Measurements from ENCODE around the gene COPS7A. TPM values are rescaled to one million over a fixed set of nuclear protein-coding genes. Genes with fewer than 3 reads are reported as not detected.
A peak's percentile ranks its signal among the peaks of the same experiment; 100 is the strongest.

The COPS7A gene
- total RNA-seq, 1 donor from 2014 or later = 35.4 TPM

- intact Hi-C loops (cut with DNase I) = no loop called here
- Histone ChIP-seq H3K36me3 (no peaks in the 10 kb centered on the region), H3K4me1 (no peaks in the 10 kb centered on the region), H3K27ac (no peak overlapping the region), H3K4me3 (no peak overlapping the region), H3K27me3 (no peaks in the 10 kb centered on the region), H3K9me3 (no peaks in the 10 kb centered on the region)
- no peak for DNase-seq (ENCODE audit: extremely low spot score in 2 of 2)
- TF ChIP-seq CTCF (IDR thresholded peaks at IDR 0.05) (no peak), POLR2AphosphoS5 (IDR thresholded peaks at IDR 0.05; ENCODE audit: insufficient read depth in 1 of 2, low read depth in 1 of 2) (no peak), POLR2A (IDR thresholded peaks at IDR 0.05) (no peak)
Measured at GRCh38 chr12:6716874-6717437, 6.9 kb upstream of the COPS7A start.

DNA sequence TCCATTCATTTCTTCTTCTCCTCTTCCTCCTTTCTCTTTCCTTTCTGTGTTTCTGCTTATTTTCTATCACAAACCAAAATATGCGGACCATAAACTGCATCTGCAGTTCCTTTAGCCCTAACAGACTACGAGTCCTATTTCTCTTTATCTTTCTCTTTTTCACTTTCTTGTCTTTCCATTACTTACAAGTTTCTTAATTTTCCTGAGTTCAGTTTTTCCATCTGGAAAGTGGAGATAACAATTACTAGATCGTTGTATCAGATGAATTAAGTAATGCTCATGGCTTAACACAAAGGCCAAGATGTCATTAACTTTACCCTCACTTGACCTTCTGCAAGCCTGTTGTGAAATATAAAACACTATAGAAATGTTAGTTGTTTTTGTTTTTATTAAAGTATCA is 983 bp upstream of the COPS7A start:
- Histone ChIP-seq H3K4me3 (no peak overlapping the region), H3K4me1 (peaks cover 10% of the 10 kb centered on the region), H3K27ac (no peak overlapping the region), H3K27me3 (no peaks in the 10 kb centered on the region), H3K36me3 (no peaks in the 10 kb centered on the region), H3K9me3 (no peaks in the 10 kb centered on the region)
- no peak for DNase-seq (ENCODE audit: extremely low spot score in 2 of 2)
- intact Hi-C loops (cut with DNase I) = no loop called here
- TF ChIP-seq POLR2AphosphoS5 (IDR thresholded peaks at IDR 0.05; ENCODE audit: insufficient read depth in 1 of 2, low read depth in 1 of 2) (no peak), POLR2A (IDR thresholded peaks at IDR 0.05) (no peak), CTCF (IDR thresholded peaks at IDR 0.05) (no peak)

DNA sequence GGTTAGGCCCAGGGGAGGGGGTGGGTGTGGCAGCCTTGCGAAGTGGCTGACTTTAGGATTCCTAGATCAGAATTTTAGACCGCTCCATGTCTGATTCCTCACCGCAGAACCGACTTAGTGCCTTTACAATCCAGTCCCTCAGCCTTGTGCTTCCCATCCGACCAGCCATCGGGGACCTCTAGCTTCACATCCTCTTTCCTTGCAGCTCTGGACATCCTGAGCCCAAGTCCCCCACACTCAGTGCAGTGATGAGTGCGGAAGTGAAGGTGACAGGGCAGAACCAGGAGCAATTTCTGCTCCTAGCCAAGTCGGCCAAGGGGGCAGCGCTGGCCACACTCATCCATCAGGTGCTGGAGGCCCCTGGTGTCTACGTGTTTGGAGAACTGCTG is 557 bp downstream of the COPS7A start:
- peak overlapping the region; percentile 61 to 65 for H3K4me3 ChIP-seq
- H3K27me3 ChIP-seq = no peaks in the 10 kb centered on the region
- H3K36me3 ChIP-seq = peaks cover 0 to 15% of the 10 kb centered on the region in 2 donors
- TF ChIP-seq POLR2A (IDR thresholded peaks at IDR 0.05) = no peak
- no peak for TF ChIP-seq CTCF (IDR thresholded peaks at IDR 0.05)
- no peak for TF ChIP-seq POLR2AphosphoS5 (IDR thresholded peaks at IDR 0.05; ENCODE audit: insufficient read depth in 1 of 2, low read depth in 1 of 2)
- H3K4me1 ChIP-seq = peaks cover 10% of the 10 kb centered on the region
- intact Hi-C loops (cut with DNase I) = loop anchor here (2.0 kb wide), 1 partner anchor 36 kb away; the partner anchor contains the start of gene ZNF384
- H3K27ac ChIP-seq = peak overlapping the region; percentile 77
- DNase-seq (ENCODE audit: extremely low spot score in 2 of 2) = no peak
- no peaks in the 10 kb centered on the region for H3K9me3 ChIP-seq

DNA sequence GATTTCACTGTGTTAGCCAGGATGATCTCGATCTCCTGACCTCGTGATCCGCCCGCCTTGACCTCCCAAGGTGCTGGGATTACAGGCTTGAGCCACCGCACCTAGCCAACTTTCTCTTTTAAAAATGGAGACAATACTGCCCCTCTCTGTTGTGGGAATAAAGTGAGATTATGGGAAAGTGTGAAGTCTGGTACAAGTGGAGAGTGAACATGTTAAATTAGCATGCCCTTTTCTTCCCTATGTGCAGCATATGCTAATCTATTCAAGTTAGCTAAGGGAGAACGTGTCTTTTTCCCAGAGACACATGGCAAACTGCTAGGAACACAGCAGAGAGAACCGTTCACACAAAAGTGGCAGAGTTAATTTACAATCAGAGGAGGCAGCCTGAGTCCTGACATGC is 1.5 kb downstream of the COPS7A start:
- no peak for DNase-seq (ENCODE audit: extremely low spot score in 2 of 2)
- Histone ChIP-seq H3K4me1 (peaks cover 10% of the 10 kb centered on the region), H3K27ac (no peak overlapping the region), H3K36me3 (peaks cover 0 to 25% of the 10 kb centered on the region in 2 donors), H3K9me3 (no peaks in the 10 kb centered on the region), H3K4me3 (no peak overlapping the region), H3K27me3 (no peaks in the 10 kb centered on the region)
- TF ChIP-seq CTCF (IDR thresholded peaks at IDR 0.05) (no peak), POLR2AphosphoS5 (IDR thresholded peaks at IDR 0.05; ENCODE audit: insufficient read depth in 1 of 2, low read depth in 1 of 2) (no peak), POLR2A (IDR thresholded peaks at IDR 0.05) (no peak)
- intact Hi-C loops (cut with DNase I) = loop anchor here (2.0 kb wide), 1 partner anchor 37 kb away; the partner anchor contains the start of gene ZNF384

- H3K36me3 ChIP-seq = peaks cover 0 to 42% of the 10 kb centered on the region in 2 donors
- intact Hi-C loops (cut with DNase I) = no loop called here
Measured at GRCh38 chr12:6729186-6729585, 5.3 kb downstream of the COPS7A start.

More at GRCh38 chr12:6729186-6729585, 5.3 kb downstream of the COPS7A start:
- DNase-seq (ENCODE audit: extremely low spot score in 2 of 2) = no peak
- Histone ChIP-seq H3K4me3 (no peak overlapping the region), H3K4me1 (peaks cover 10% of the 10 kb centered on the region), H3K27ac (no peak overlapping the region), H3K27me3 (no peaks in the 10 kb centered on the region), H3K9me3 (no peaks in the 10 kb centered on the region)
- TF ChIP-seq POLR2AphosphoS5 (IDR thresholded peaks at IDR 0.05; ENCODE audit: insufficient read depth in 1 of 2, low read depth in 1 of 2) (no peak), POLR2A (IDR thresholded peaks at IDR 0.05) (no peak), CTCF (IDR thresholded peaks at IDR 0.05) (no peak)
